Trophoblast cell (in vitro differentiated cells and primary cell): Measurements from ENCODE around the gene COL23A1.
"Not testable (repeated sequence)": the region's sequence is repeated elsewhere in the genome, so short reads cannot be mapped to it uniquely, and the experiment has no call there.

Experiments
- DNase-seq, 2 donors: peaks; one replicate each; pipeline ENCODE4 v3.0.0-alpha.2; 2016
- H2AFZ ChIP-seq: 2 replicates; pipeline ENCODE4 v1.6.1; 2013; ENCODE audit warnings: low read length, moderate library complexity, mild to moderate bottlenecking; ENCODE audit not compliant: insufficient read depth, poor library complexity
- H2AK5ac ChIP-seq: 2 replicates; pipeline ENCODE4 v1.6.1; 2013; ENCODE audit warnings: mild to moderate bottlenecking, low read length
- H2BK120ac ChIP-seq: 2 replicates; pipeline ENCODE4 v1.6.1; 2013; ENCODE audit warnings: low read length, mild to moderate bottlenecking, moderate library complexity; ENCODE audit not compliant: insufficient read depth, poor library complexity
- H2BK12ac ChIP-seq: 2 replicates; pipeline ENCODE4 v1.6.1; 2013; ENCODE audit warnings: mild to moderate bottlenecking, low read length, moderate library complexity
- H2BK5ac ChIP-seq: 2 replicates; pipeline ENCODE4 v1.6.1; 2013; ENCODE audit warnings: low read length, low read depth, moderate library complexity, mild to moderate bottlenecking; ENCODE audit not compliant: poor library complexity
- H3K14ac ChIP-seq: 2 replicates; pipeline ENCODE4 v1.6.1; 2013; ENCODE audit warnings: mild to moderate bottlenecking, low read length
- H3K18ac ChIP-seq: 2 replicates; pipeline ENCODE4 v1.6.1; 2013; ENCODE audit warnings: mild to moderate bottlenecking, low read length
- H3K23ac ChIP-seq: 2 replicates; pipeline ENCODE4 v1.6.1; 2013; ENCODE audit warnings: low read length
- H3K27ac ChIP-seq: 2 replicates; pipeline ENCODE4 v1.5.1; 2013; ENCODE audit warnings: low read depth, mild to moderate bottlenecking, inconsistent platforms, low read length, moderate library complexity
- H3K27me3 ChIP-seq: 2 replicates; pipeline ENCODE4 v1.6.1; 2013; ENCODE audit warnings: inconsistent platforms, mild to moderate bottlenecking, low read length, moderate library complexity; ENCODE audit not compliant: insufficient read depth
- H3K36me3 ChIP-seq, 2 experiments: 1 replicate in 1 of 2; 2 replicates in 1 of 2; pipeline ENCODE4 v1.6.1; 2013; ENCODE audit warnings: low read length in 2 of 2, mild to moderate bottlenecking in 2 of 2, moderate library complexity in 1 of 2; ENCODE audit not compliant: insufficient read depth in 2 of 2, control insufficient read depth in 1 of 2
- H3K4ac ChIP-seq: 2 replicates; pipeline ENCODE4 v1.6.1; 2013; ENCODE audit warnings: low read depth, mild to moderate bottlenecking, low read length, moderate library complexity
- H3K4me1 ChIP-seq, 2 experiments: 1 replicate in 1 of 2; 2 replicates in 1 of 2; pipeline ENCODE4 v1.6.1; 2013; ENCODE audit warnings: low read length in 2 of 2, mild to moderate bottlenecking in 2 of 2, moderate library complexity in 1 of 2; ENCODE audit not compliant: insufficient read depth in 2 of 2, control insufficient read depth in 1 of 2
- H3K4me2 ChIP-seq: 2 replicates; pipeline ENCODE4 v1.6.1; 2013; ENCODE audit warnings: inconsistent platforms, mild to moderate bottlenecking, low read length, moderate library complexity
- H3K4me3 ChIP-seq: 2 replicates; pipeline ENCODE4 v1.5.1; 2013; ENCODE audit warnings: mild to moderate bottlenecking, low read depth, low read length, inconsistent platforms
- H3K79me1 ChIP-seq: one replicate; pipeline ENCODE4 v1.6.1; 2013; ENCODE audit warnings: low read length
- H3K79me2 ChIP-seq: 2 replicates; pipeline ENCODE4 v1.6.1; 2013; ENCODE audit warnings: low read length, mild to moderate bottlenecking; ENCODE audit not compliant: control insufficient read depth, insufficient read depth, poor library complexity
- H3K9ac ChIP-seq: 2 replicates; pipeline ENCODE4 v1.6.1; 2013; ENCODE audit warnings: mild to moderate bottlenecking, low read length
- H3K9me3 ChIP-seq: 2 replicates; pipeline ENCODE4 v1.6.1; 2013; ENCODE audit warnings: low read depth, mild to moderate bottlenecking, control low read depth, inconsistent platforms, low read length; ENCODE audit not compliant: insufficient read depth
- H4K12ac ChIP-seq: 2 replicates; pipeline ENCODE4 v1.6.1; 2013; ENCODE audit warnings: low read depth, mild to moderate bottlenecking, low read length, moderate library complexity
- H4K8ac ChIP-seq: 2 replicates; pipeline ENCODE4 v1.6.1; 2013; ENCODE audit warnings: low read depth, mild to moderate bottlenecking, low read length, moderate library complexity
- H4K91ac ChIP-seq: one replicate; pipeline ENCODE4 v1.6.1; 2013; ENCODE audit warnings: low read depth, mild to moderate bottlenecking, low read length, moderate library complexity
- WGBS: extraction: QIAGEN DNeasy Blood & Tissue Kit; methylation state at CpG from one replicate; pipeline ENCODE4 v1.1.7; 2013; ENCODE audit warnings: missing lambda C conversion rate; ENCODE audit not compliant: insufficient read length, insufficient coverage; ENCODE audit errors: extremely low coverage; 5-methylcytosine and 5-hydroxymethylcytosine counted together

The COL23A1 gene

DNA sequence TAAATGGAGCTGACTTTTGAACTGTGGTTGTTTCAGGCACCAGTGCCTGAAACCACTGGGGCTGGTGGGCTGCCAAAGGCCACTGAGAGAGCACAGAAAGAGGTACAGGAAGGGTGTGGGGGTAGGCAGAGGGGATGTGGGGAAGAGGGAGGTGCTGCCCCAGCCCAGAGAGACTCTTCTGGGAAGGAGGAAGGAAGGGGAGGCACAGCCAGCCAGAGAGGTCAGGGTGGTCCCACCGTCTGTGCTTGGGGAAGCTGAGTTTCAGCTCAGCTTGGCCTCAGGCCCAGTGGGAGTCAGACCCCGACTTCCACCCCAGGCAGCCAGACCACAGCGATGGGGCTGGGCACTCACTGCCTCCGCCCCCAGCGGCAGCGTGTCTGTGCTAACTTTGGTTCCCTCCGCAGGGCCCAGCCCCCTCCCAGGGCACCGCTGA, 348.9 kb downstream of the COL23A1 start:
- Histone ChIP-seq H3K14ac (no peak overlapping the region), H3K27me3 (no peaks in the 10 kb centered on the region), H3K4me3 (no peak overlapping the region), H3K4me1 (no peaks in the 10 kb centered on the region), H3K79me2 (no peaks in the 10 kb centered on the region), H3K36me3 (no peaks in the 10 kb centered on the region), H3K79me1 (no peaks in the 10 kb centered on the region), H3K23ac (no peak overlapping the region), H3K27ac (no peak overlapping the region), H2AK5ac (no peak overlapping the region), H4K12ac (no peak overlapping the region), H2BK12ac (no peak overlapping the region), H3K9me3 (peaks cover 2% of the 10 kb centered on the region), H4K8ac (no peak overlapping the region), H3K18ac (no peak overlapping the region), H2BK5ac (no peak overlapping the region), H2BK120ac (no peak overlapping the region), H3K9ac (no peak overlapping the region), H2AFZ (no peak overlapping the region), H4K91ac (no peak overlapping the region), H3K4me2 (no peak overlapping the region), H3K4ac (no peak overlapping the region)
- DNase-seq = no peak
- WGBS = no CpG with 5 or more reads among the region's 8 CpGs

DNA sequence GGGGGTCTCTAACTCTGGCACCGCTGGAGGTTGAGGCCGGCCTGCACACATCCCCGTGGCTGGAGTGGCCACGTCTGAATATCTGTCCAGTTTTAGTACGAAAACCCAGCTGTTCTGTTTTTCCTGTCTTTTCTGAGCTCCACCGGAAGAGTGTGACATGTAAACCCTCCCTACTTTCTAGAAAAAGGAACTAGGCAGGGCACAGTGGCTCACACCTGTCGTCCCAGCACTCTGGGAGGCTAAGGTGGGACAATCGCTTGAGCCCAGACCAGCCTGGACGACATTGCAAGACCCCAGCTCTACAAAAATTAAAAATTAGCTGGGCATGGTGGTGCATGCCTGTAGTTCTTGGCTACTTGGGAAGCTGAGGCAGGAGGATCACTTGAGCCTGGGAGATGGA, 349.4 kb downstream of the COL23A1 start:
- Histone ChIP-seq H3K79me1 (no peaks in the 10 kb centered on the region), H3K4ac (no peak overlapping the region), H3K9ac (no peak overlapping the region), H3K27ac (no peak overlapping the region), H2BK12ac (no peak overlapping the region), H3K14ac (no peak overlapping the region), H4K91ac (no peak overlapping the region), H3K9me3 (peaks cover 2% of the 10 kb centered on the region), H3K23ac (no peak overlapping the region), H4K8ac (no peak overlapping the region), H4K12ac (no peak overlapping the region), H3K4me3 (no peak overlapping the region), H2BK5ac (no peak overlapping the region), H3K27me3 (no peaks in the 10 kb centered on the region), H3K79me2 (no peaks in the 10 kb centered on the region), H2AFZ (no peak overlapping the region), H3K36me3 (no peaks in the 10 kb centered on the region), H3K18ac (no peak overlapping the region), H3K4me2 (no peak overlapping the region), H3K4me1 (no peaks in the 10 kb centered on the region), H2AK5ac (no peak overlapping the region), H2BK120ac (no peak overlapping the region)
- WGBS = no CpG with 5 or more reads among the region's 9 CpGs
- DNase-seq = no peak

DNA sequence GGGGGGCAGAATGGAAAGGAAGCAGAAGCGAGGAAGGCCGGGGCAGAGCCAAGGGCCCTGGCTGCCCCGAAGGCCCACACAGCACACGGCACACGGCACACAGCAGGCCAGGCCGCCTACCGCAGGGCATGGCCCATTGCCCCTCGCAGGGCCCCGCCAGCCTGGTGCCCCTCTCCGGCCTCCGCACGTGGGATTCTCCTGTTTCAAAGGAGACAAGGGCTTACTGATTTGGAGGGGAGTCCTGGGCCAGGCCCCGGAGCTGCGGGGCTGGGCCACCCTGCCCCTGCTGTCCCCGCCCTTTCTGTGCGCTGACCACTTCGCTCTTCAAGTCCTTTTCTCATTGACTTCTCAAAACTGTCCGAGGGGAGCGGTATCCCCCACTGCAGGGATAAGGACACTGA, 349.9 kb downstream of the COL23A1 start:
- no peak overlapping the region for H2BK12ac ChIP-seq
- H4K12ac ChIP-seq = no peak overlapping the region
- no peak overlapping the region for H3K14ac ChIP-seq
- H3K9ac ChIP-seq = no peak overlapping the region
- no peaks in the 10 kb centered on the region for H3K27me3 ChIP-seq
- no peak overlapping the region for H4K8ac ChIP-seq
- H3K4ac ChIP-seq = no peak overlapping the region
- H3K9me3 ChIP-seq = peaks cover 2% of the 10 kb centered on the region
- H3K4me1 ChIP-seq = no peaks in the 10 kb centered on the region
- WGBS = no CpG with 5 or more reads among the region's 19 CpGs
- H2BK120ac ChIP-seq = no peak overlapping the region
- H3K18ac ChIP-seq = no peak overlapping the region
- no peak overlapping the region for H3K27ac ChIP-seq
- H2BK5ac ChIP-seq = no peak overlapping the region
- no peak overlapping the region for H4K91ac ChIP-seq
- no peaks in the 10 kb centered on the region for H3K79me2 ChIP-seq
- H3K23ac ChIP-seq = no peak overlapping the region
- no peak for DNase-seq
- H2AFZ ChIP-seq = no peak overlapping the region
- no peaks in the 10 kb centered on the region for H3K36me3 ChIP-seq
- H2AK5ac ChIP-seq = no peak overlapping the region
- no peak overlapping the region for H3K4me2 ChIP-seq
- no peak overlapping the region for H3K4me3 ChIP-seq
- H3K79me1 ChIP-seq = no peaks in the 10 kb centered on the region

DNA sequence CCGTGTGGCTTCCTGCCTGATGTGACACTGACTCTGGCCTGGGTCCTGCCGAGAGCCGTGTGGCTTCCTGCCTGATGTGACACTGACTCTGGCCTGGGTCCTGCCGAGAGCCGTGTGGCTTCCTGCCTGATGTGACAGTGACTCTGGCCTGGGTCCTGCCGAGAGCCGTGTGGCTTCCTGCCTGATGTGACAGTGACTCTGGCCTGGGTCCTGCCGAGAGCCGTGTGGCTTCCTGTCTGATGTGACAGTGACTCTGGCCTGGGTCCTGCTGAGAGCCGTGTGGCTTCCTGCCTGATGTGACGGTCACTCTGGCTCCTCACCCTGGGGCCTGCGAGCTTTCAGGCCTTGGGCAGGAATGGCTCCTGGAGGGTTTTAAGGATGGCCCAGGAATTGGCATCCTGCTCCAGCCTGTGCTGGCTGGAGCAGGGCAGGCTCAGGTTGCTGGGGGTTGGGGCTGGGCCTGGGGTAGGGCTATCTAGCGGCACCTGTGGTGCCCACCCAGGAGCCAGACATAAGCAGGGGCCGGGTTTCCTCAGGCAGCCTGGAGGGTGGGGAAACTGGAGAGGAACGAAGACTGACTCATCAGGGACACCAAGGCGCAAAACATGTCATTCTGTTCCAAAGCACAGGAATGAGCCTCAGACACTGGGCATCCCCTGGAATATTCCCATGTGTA, 350.4 kb downstream of the COL23A1 start:
- H3K79me1 ChIP-seq, H2BK5ac ChIP-seq, H4K91ac ChIP-seq, H3K4ac ChIP-seq, H3K79me2 ChIP-seq, H3K18ac ChIP-seq, H2BK120ac ChIP-seq, H3K4me1 ChIP-seq, H3K27ac ChIP-seq, H3K4me3 ChIP-seq, H2AFZ ChIP-seq, H4K12ac ChIP-seq, H3K14ac ChIP-seq, H3K23ac ChIP-seq, H4K8ac ChIP-seq, H2AK5ac ChIP-seq, H3K9ac ChIP-seq, H3K27me3 ChIP-seq, DNase-seq, H2BK12ac ChIP-seq, H3K4me2 ChIP-seq, H3K36me3 ChIP-seq, H3K9me3 ChIP-seq: not testable (repeated sequence)
- WGBS = no CpG with 5 or more reads among the region's 16 CpGs
